Lower leg skin (tissue), 3 donors: ENCODE results near the gene GPR25.

Experiments used
- POLR2A ChIP-seq, 2 donors: fragments of 450-650 bp; IDR thresholded peaks; one replicate each; pipeline ENCODE4 v1.6.1; 2016 to 2017; ENCODE audit warnings: antibody characterized with exemption in 2 of 2, mild to moderate bottlenecking in 1 of 2, moderate library complexity in 1 of 2
- TF ChIP-seq, protein P1 (sequence below), 3 donors: fragments of 450-650 bp; IDR thresholded peaks; one replicate each; pipeline ENCODE4 v1.5.1; 2016; ENCODE audit warnings: antibody characterized with exemption in 3 of 3, mild to moderate bottlenecking in 3 of 3, moderate library complexity in 2 of 3

DNA sequence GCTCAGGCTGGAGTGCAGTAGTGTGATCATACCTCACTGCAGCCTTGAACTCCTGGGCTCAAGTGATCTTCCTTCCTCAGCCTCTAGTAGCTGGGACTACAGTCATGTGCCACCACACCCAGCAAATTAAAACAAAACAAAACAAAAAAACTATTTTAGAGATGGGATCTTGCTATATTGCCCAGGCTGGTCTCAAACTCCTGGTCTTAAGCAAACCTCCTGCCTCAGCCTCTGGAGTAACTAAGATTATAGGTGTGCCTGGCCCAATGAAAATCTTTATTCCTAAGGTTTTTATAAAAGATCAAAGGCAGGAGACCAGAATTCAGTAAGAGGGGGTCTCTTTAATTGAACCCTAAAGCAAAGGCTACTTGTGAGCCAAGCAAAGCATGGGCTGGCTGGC is 32.0 kb downstream of the GPR25 start:
- TF ChIP-seq, protein P1, sequence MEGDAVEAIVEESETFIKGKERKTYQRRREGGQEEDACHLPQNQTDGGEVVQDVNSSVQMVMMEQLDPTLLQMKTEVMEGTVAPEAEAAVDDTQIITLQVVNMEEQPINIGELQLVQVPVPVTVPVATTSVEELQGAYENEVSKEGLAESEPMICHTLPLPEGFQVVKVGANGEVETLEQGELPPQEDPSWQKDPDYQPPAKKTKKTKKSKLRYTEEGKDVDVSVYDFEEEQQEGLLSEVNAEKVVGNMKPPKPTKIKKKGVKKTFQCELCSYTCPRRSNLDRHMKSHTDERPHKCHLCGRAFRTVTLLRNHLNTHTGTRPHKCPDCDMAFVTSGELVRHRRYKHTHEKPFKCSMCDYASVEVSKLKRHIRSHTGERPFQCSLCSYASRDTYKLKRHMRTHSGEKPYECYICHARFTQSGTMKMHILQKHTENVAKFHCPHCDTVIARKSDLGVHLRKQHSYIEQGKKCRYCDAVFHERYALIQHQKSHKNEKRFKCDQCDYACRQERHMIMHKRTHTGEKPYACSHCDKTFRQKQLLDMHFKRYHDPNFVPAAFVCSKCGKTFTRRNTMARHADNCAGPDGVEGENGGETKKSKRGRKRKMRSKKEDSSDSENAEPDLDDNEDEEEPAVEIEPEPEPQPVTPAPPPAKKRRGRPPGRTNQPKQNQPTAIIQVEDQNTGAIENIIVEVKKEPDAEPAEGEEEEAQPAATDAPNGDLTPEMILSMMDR (IDR thresholded peaks at IDR 0.05), result no peak
- no peak for TF ChIP-seq POLR2A (IDR thresholded peaks at IDR 0.05)
